IMR-90 (cell line): ENCODE measurements around the gene ESR2.

Experiments
- MXI1 ChIP-seq: IDR thresholded peaks from 2 replicates; pipeline ENCODE4 v1.6.1; 2012; ENCODE audit warnings: low read depth, mild to moderate bottlenecking, low read length, moderate library complexity, borderline replicate concordance
- POLR2A ChIP-seq: IDR thresholded peaks from 2 replicates; pipeline ENCODE4 v1.6.1; 2012; ENCODE audit warnings: mild to moderate bottlenecking, low read depth, low read length
- TF ChIP-seq, protein P1 (sequence below): conservative IDR thresholded peaks from 2 replicates; pipeline ENCODE4 v1.5.1; 2012; ENCODE audit warnings: mild to moderate bottlenecking, low read depth, low read length, improper control_type of control experiment

- no peak for TF ChIP-seq POLR2A
- TF ChIP-seq, protein P1, sequence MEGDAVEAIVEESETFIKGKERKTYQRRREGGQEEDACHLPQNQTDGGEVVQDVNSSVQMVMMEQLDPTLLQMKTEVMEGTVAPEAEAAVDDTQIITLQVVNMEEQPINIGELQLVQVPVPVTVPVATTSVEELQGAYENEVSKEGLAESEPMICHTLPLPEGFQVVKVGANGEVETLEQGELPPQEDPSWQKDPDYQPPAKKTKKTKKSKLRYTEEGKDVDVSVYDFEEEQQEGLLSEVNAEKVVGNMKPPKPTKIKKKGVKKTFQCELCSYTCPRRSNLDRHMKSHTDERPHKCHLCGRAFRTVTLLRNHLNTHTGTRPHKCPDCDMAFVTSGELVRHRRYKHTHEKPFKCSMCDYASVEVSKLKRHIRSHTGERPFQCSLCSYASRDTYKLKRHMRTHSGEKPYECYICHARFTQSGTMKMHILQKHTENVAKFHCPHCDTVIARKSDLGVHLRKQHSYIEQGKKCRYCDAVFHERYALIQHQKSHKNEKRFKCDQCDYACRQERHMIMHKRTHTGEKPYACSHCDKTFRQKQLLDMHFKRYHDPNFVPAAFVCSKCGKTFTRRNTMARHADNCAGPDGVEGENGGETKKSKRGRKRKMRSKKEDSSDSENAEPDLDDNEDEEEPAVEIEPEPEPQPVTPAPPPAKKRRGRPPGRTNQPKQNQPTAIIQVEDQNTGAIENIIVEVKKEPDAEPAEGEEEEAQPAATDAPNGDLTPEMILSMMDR: no peak
- no peak for TF ChIP-seq MXI1
Observed at GRCh38 chr14:64170181-64170580, 124.0 kb downstream of the ESR2 start.
